ENCODE data around the gene RGS17.

DNA sequence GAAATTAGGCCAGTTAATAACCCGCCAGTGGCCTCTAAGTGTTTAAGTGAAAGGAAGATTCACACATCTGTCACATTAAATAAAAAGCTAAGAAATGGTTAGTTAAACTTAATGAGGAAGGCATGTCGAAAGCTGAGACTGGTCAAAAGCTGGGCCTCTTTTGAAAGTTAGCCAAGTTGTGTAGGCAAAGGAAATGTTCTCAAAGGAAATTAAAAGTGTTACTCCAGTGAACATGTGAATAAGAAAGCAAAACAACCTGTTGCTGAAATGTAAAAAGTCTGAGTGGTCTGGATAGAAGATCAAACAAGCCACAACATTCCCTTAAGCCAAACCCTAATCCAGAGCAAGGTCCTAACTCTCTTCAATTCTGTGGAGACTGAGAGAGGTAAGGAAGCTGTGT lies 117.6 kb downstream of the RGS17 start:
- no peak for TF ChIP-seq POLR2A (IDR thresholded peaks at IDR 0.05)
- TF ChIP-seq, protein P1, sequence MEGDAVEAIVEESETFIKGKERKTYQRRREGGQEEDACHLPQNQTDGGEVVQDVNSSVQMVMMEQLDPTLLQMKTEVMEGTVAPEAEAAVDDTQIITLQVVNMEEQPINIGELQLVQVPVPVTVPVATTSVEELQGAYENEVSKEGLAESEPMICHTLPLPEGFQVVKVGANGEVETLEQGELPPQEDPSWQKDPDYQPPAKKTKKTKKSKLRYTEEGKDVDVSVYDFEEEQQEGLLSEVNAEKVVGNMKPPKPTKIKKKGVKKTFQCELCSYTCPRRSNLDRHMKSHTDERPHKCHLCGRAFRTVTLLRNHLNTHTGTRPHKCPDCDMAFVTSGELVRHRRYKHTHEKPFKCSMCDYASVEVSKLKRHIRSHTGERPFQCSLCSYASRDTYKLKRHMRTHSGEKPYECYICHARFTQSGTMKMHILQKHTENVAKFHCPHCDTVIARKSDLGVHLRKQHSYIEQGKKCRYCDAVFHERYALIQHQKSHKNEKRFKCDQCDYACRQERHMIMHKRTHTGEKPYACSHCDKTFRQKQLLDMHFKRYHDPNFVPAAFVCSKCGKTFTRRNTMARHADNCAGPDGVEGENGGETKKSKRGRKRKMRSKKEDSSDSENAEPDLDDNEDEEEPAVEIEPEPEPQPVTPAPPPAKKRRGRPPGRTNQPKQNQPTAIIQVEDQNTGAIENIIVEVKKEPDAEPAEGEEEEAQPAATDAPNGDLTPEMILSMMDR (IDR thresholded peaks at IDR 0.05) = no peak

All from lower leg skin (tissue), 3 donors.